Measurements from ENCODE around the gene TTLL5. TPM values are rescaled to one million over a fixed set of nuclear protein-coding genes. Genes with fewer than 3 reads are reported as not detected.
A peak's percentile ranks its signal among the peaks of the same experiment; 100 is the strongest.

Gene TTLL5
- polyA plus RNA-seq, 1 of the 3 experiments (the other 2 are of a cell fraction), result 9.6 TPM

- TF ChIP-seq USF1 (IDR thresholded peaks at IDR 0.05; ENCODE audit: borderline replicate concordance, low read depth) (no peak), MXI1 (IDR thresholded peaks at IDR 0.05; ENCODE audit: low read depth, low read length) (no peak), MAX (IDR thresholded peaks at IDR 0.05; ENCODE audit: low read depth) (0 out of 2 replicates have a peak, but pooled peaks have one; percentile 41), POLR2AphosphoS5 (IDR thresholded peaks at IDR 0.05; ENCODE audit: low read depth, low read length) (no peak), EZH2phosphoT487 (IDR thresholded peaks at IDR 0.05; ENCODE audit: borderline replicate concordance, low read depth) (no peak), MEF2A (IDR thresholded peaks at IDR 0.05; ENCODE audit: borderline replicate concordance, low read depth) (0 out of 2 replicates have a peak, but pooled peaks have one; percentile 8), ZBTB33 (IDR thresholded peaks at IDR 0.05; ENCODE audit: borderline replicate concordance, low read depth) (no peak), RFX5 (IDR thresholded peaks at IDR 0.05; ENCODE audit: low read length) (no peak), FOXJ3 (CRISPR knock-in tag; IDR thresholded peaks at IDR 0.05) (no peak), YY1 (IDR thresholded peaks at IDR 0.05; ENCODE audit: low read depth) (no peak), NFIC (IDR thresholded peaks at IDR 0.05; ENCODE audit: borderline replicate concordance) (peak; percentile 58; the same call in 1 of the 2 replicates), REST (IDR thresholded peaks at IDR 0.05; ENCODE audit: low read depth, low read length) (no peak), SIN3A (IDR thresholded peaks at IDR 0.05; ENCODE audit: borderline replicate concordance, low read depth, low read length) (no peak), EP300 (IDR thresholded peaks at IDR 0.05; ENCODE audit: borderline replicate concordance in 1 of 2, low read depth in 1 of 2, low read length in 1 of 2) (no peak), CTCF (IDR thresholded peaks at IDR 0.05) (no peak), RXRA (IDR thresholded peaks at IDR 0.05; ENCODE audit: borderline replicate concordance, low read depth) (peak; percentile 10; the same call in 1 of the 2 replicates), ELF1 (IDR thresholded peaks at IDR 0.05) (no peak), TAF1 (IDR thresholded peaks at IDR 0.05; ENCODE audit: borderline replicate concordance, low read depth, low read length) (no peak), TEAD4 (IDR thresholded peaks at IDR 0.05; ENCODE audit: borderline replicate concordance, insufficient read depth) (no peak), FOSL2 (IDR thresholded peaks at IDR 0.05; ENCODE audit: borderline replicate concordance, low read depth) (no peak)
Measured at GRCh38 chr14:75877292-75877691, 216.2 kb downstream of the TTLL5 start (continued).

Data from SK-N-SH (cell line).